Occipital lobe (tissue), 2 donors: ENCODE results near the gene DEUP1. TPM values are rescaled to one million over a fixed set of nuclear protein-coding genes. Genes with fewer than 3 reads are reported as not detected.
"Not testable (repeated sequence)": the region's sequence is repeated elsewhere in the genome, so short reads cannot be mapped to it uniquely, and the experiment has no call there.

Experiments
- DNase-seq: peaks from one replicate; lab custom pipeline; 2025; lab: John Stamatoyannopoulos, UW
- total RNA-seq: library from RNA; depleted of rRNA; stranded (reverse); fragments of >200 nt; gene quantifications from one replicate; pipeline ENCODE4 v1.2.3, GENCODE V29; 2014

Gene DEUP1
- total RNA-seq, 1 donor from 2014 or later = 0.16 TPM

GRCh38 chr11:93359396-93359795 lies 28.9 kb downstream of the DEUP1 start:
- no peak for DNase-seq

- DNase-seq = no peak
Observed at GRCh38 chr11:93361435-93361834, 30.9 kb downstream of the DEUP1 start.

GRCh38 chr11:93368022-93368421 lies 37.5 kb downstream of the DEUP1 start:
- DNase-seq = no peak

- no peak for DNase-seq
Observed at GRCh38 chr11:93370260-93370659, 39.7 kb downstream of the DEUP1 start.

- DNase-seq = no peak
Observed at GRCh38 chr11:93389737-93390136, 59.2 kb downstream of the DEUP1 start.

- no peak for DNase-seq
Observed at GRCh38 chr11:93392867-93393266, 62.3 kb downstream of the DEUP1 start.

- no peak for DNase-seq
Observed at GRCh38 chr11:93393386-93393785, 62.8 kb downstream of the DEUP1 start.

- DNase-seq = no peak
Observed at GRCh38 chr11:93394488-93394887, 63.9 kb downstream of the DEUP1 start.

GRCh38 chr11:93396316-93396715 lies 65.8 kb downstream of the DEUP1 start:
- DNase-seq = no peak

- DNase-seq = no peak
Observed at GRCh38 chr11:93403930-93404329, 73.4 kb downstream of the DEUP1 start.

- DNase-seq = no peak
Observed at GRCh38 chr11:93407777-93408401, 77.3 kb downstream of the DEUP1 start.

- no peak for DNase-seq
Observed at GRCh38 chr11:93410441-93410840, 79.9 kb downstream of the DEUP1 start.

- no peak for DNase-seq
Observed at GRCh38 chr11:93411705-93412104, 81.2 kb downstream of the DEUP1 start.

- DNase-seq = no peak
Observed at GRCh38 chr11:93432247-93432646, 101.7 kb downstream of the DEUP1 start.

GRCh38 chr11:93443232-93443631 lies 112.7 kb downstream of the DEUP1 start:
- not testable (repeated sequence) for DNase-seq

GRCh38 chr11:93444617-93445073 lies 114.1 kb downstream of the DEUP1 start:
- DNase-seq = no peak

- no peak for DNase-seq
Observed at GRCh38 chr11:93458286-93458685, 127.7 kb downstream of the DEUP1 start.

- not testable (repeated sequence) for DNase-seq
Observed at GRCh38 chr11:93463666-93464065, 133.1 kb downstream of the DEUP1 start.

- no peak for DNase-seq
Observed at GRCh38 chr11:93464927-93465540, 134.5 kb downstream of the DEUP1 start.

GRCh38 chr11:93467054-93467453 lies 136.5 kb downstream of the DEUP1 start:
- DNase-seq = no peak

GRCh38 chr11:93468290-93468689 lies 137.7 kb downstream of the DEUP1 start:
- no peak for DNase-seq

- no peak for DNase-seq
Observed at GRCh38 chr11:93474123-93474522, 143.6 kb downstream of the DEUP1 start.

- DNase-seq = no peak
Observed at GRCh38 chr11:93476796-93477195, 146.3 kb downstream of the DEUP1 start.
